GM19455 (cell line): ENCODE data around the gene MEG3.

Experiments used
- ATAC-seq: cut with Tn5 transposase; IDR thresholded peaks from one replicate; pipeline ENCODE4 v1.9.1; 2021; ENCODE audit not compliant: unreplicated experiment

The MEG3 gene

GRCh38 chr14:100828031-100828769 is 2.3 kb downstream of the MEG3 start:
- ATAC-seq = no peak

DNA sequence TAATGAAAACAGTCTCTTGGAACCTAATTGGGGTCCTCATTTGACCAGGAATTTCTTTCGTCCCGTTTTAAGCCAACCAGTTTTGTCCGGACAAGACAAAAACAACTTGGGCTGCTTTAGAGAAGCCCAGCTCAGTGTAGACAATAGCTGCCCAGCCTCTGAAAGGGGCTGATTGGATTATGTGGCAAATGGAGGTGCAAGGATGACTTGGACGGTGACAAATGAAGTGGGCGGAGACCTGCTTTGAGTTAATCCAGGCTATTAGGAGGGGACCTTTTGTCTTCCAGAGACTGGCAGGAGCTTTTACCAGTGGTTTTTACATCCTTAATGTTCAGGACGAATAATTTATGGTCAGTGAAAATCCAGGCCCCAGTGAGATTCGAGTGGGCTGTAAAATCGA is 4.8 kb downstream of the MEG3 start:
- ATAC-seq = no peak

DNA sequence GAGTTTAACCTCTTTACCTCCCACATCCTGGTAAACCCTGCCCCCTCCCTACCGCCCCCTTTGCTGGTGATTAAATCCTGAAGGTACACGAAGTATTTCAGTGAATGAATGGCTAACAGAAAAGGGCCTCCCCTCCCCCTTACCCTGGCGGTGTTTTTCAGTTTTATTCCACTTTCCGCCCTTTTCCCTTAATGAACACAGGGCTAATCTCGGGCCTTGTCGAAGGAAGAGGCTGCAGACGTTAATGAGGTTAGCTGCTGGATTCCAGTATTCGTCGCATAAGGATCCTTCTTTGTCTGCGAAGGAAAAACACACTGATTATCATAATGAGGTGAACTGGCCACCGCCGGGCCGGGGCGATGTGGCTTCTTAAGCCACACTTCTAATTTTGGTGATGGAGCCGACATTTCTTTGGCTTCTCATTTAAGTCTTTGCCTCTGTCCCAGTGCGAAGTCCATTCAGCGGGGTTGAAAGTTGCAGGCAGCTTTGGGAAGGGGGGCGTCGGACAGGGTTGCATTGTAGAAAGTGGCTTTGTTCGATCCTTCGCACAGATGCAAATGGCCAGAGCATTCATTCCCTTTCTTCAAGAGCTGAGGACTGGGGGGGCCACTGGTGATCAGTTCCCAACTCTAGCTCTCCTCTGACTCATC is 6.5 kb downstream of the MEG3 start:
- ATAC-seq = no peak

DNA sequence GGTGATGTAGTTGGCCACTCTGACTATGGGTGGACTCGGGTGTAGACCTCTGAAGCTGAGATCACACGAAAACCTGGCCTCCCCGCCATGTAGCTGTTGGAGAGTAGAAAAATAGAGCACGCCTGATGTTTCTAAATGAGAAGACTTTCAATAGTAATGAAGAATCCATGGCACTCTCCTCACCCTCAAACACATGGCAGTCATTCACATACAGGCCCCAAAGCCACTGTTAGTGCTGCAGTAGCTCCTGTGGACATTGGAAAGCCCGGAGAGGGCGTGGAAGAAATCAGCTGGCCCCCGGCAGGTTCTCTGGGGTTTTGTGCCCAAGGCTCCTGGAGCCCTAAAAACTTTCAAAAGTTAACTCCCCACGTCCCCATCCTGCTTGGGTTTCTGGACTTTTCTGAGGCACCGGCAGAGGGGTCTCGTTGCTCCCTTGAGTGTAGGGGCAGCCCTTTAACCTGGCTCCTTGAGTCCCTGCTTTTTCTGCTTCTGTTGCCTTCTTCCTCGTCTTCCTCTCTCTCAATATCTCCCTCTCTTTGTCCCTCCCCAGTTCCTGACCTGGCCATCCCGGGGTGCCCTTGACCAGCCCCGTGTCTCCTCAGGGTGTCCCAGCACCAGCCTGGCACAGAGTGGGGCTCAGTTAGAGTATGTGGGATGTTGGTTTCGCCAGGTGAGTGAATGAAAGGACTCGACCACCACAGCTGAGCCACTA is 8.3 kb downstream of the MEG3 start:
- ATAC-seq = no peak

GRCh38 chr14:100834794-100835547 is 9.1 kb downstream of the MEG3 start:
- ATAC-seq = no peak

- no peak for ATAC-seq
Measured at GRCh38 chr14:100835548-100836310, 9.8 kb downstream of the MEG3 start.

GRCh38 chr14:100836311-100836805 is 10.4 kb downstream of the MEG3 start:
- no peak for ATAC-seq

- no peak for ATAC-seq
Measured at GRCh38 chr14:100836941-100837804, 11.3 kb downstream of the MEG3 start.

DNA sequence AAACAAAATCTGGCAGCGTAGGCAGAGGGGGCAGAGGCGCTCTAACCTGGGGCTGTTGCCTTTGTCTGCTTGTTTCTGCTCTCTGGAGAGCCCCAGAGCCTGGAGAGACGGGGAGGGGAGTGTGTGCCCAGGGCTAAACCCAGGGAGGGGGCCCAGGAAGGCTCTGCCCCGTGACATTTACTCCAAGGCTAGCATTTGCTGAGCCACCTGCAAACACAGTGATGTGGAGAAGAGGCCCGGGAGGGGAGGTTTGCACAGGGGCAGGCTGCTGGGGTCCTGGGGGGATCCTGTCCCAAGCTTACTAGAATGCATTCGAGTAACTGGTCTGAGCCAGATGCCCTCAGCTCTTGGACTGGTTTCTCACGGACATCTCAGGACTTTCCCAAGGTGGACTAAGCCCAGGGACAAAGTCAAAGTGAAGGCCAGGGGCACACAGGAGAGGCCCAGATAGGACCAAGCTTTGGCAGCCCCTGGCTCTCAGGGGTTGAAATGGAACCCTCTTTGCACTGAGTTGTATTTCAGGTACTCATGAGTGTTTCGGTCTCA is 12.0 kb downstream of the MEG3 start:
- no peak for ATAC-seq

GRCh38 chr14:100838493-100839314 is 12.8 kb downstream of the MEG3 start:
- no peak for ATAC-seq

GRCh38 chr14:100839315-100839585 is 13.3 kb downstream of the MEG3 start:
- no peak for ATAC-seq

DNA sequence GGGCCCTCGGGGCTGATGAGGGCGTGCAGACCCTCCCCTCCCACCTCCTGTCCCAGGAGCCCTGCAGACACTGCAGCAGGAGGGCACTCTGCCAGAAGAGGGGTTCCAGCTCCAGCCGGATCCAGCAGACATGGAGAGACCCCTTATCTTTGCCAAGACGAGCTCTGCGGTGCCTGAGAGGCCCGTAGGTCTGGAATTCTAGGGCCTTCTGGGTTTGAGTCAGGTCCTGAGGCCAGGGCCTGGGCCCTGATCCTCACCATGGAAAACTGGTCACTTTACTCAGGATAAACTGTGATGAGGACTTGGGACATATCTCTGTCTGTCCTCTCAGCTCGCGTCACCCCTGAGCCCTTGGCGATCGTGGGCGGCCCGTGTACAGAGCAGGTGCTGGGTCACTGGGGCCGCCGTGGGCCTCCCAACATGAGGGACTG is 13.8 kb downstream of the MEG3 start:
- no peak for ATAC-seq

DNA sequence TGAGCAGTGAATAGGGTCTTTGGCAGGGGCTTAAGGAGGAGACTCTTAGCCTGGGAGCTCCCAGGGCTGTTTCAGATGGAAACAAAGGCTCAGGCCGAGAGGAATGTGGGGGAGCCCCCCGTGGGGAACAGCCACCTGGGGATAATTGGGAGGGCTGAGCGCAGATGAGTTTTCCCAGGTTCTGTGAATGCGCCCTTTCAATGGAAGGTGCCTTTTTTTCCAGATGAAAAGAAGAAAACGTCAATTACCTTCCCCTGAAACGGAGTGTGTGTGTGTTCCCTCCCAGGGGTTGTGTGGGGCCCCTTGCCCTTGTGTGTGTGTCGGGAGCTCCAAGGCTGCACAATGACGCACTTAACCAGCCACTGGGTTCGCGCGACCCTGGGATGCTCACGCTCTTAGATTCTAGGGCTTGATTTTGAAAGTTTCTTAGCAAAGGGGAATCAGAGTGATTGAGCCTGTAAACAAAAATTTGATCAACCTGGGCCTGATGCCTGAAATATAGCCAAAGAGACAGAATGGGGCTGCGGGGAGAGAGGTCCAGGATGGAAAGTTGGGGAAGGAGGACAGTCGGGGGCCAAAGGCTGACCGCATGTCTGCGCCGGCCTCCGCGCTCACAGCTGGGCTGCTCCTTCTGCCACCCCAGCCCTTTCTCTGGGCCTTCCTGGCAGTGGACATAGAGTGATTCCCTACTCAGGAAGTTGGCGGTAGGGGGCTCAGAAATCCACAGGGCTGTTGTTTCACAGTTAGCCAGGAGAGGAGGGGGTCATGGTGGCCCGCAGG is 14.6 kb downstream of the MEG3 start:
- no peak for ATAC-seq

- ATAC-seq = no peak
Measured at GRCh38 chr14:100841066-100841760, 15.3 kb downstream of the MEG3 start.

DNA sequence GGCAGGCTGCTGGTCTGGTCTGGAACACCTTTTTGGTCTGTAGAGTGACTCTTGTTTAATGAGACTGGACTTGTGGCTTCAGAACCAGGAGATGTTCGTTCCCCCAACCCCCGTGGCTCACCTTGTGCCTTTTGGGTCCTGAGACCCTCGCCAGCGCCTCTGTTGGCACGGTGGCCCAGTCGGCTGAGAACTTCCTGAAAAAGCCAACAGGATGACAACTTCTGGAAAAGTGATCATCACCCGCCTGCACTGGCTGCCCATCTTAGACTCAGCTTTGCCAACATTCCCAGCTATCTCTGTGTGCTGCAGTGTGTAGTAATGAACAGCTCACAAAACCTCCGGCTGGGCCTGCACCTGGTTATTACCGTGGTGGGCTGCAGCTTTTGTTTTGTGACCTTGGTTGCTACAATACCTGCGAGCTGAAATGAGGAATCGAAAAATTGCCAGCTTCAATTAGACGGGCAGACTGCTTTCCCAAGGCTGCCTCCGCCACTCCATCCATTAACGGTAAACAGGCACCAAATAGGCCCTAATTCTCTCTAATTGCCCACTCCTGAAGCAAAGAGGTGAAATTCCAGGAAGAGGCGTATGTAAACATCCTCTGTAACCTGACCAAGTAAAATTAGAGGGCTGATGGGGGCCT is 16.0 kb downstream of the MEG3 start:
- ATAC-seq = no peak

- ATAC-seq = no peak
Measured at GRCh38 chr14:100842799-100843198, 16.9 kb downstream of the MEG3 start.

DNA sequence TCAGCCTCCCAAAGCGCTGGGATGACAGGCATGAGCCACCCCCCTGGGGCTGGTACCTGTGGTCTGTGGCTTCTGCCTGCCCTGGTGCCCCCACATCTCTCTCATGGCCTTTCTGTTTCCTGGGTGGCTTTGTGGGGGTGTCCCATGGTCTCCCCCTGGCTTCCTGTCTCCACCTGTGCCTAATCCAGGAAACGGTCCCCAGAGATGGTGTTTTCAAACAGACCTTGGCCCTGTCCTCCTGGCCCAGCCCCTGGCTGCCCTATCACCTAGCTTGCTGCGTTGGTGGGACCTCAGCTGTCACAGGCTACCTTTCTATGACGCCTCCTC is 18.1 kb downstream of the MEG3 start:
- ATAC-seq = no peak
